CD4-positive, alpha-beta T cell treated with Interleukin-15 for 4 hours (primary cell): ENCODE measurements around the gene CLRN1.
A peak's percentile ranks its signal among the peaks of the same experiment; 100 is the strongest.

ENCODE experiments used
- DNase-seq: peaks from one replicate; pipeline ENCODE4 v3.0.0-alpha.2; 2020; ENCODE audit warnings: low spot score

The CLRN1 gene

GRCh38 chr3:150975992-150976368 is 3.5 kb upstream of the CLRN1 start:
- DNase-seq = no peak

- no peak for DNase-seq
Observed at GRCh38 chr3:150975086-150975991, 2.8 kb upstream of the CLRN1 start.

GRCh38 chr3:150970665-150971324 is 1.7 kb downstream of the CLRN1 start:
- no peak for DNase-seq

GRCh38 chr3:150968341-150969035 is 4.0 kb downstream of the CLRN1 start:
- no peak for DNase-seq

- DNase-seq = no peak
Observed at GRCh38 chr3:150965436-150965835, 7.1 kb downstream of the CLRN1 start.

- DNase-seq = no peak
Observed at GRCh38 chr3:150961949-150962348, 10.6 kb downstream of the CLRN1 start.

GRCh38 chr3:150960708-150961684 is 11.5 kb downstream of the CLRN1 start:
- DNase-seq = no peak

GRCh38 chr3:150958683-150959082 is 13.8 kb downstream of the CLRN1 start:
- no peak for DNase-seq

GRCh38 chr3:150956376-150956775 is 16.2 kb downstream of the CLRN1 start:
- no peak for DNase-seq

- DNase-seq = no peak
Observed at GRCh38 chr3:150951923-150952322, 20.6 kb downstream of the CLRN1 start.

- no peak for DNase-seq
Observed at GRCh38 chr3:150945226-150946032, 27.1 kb downstream of the CLRN1 start.

GRCh38 chr3:150942221-150942620 is 30.3 kb downstream of the CLRN1 start:
- no peak for DNase-seq

GRCh38 chr3:150936693-150937092 is 35.8 kb downstream of the CLRN1 start:
- no peak for DNase-seq

GRCh38 chr3:150933473-150933995 is 39.0 kb downstream of the CLRN1 start:
- no peak for DNase-seq

- DNase-seq = no peak
Observed at GRCh38 chr3:150931745-150932144, 40.8 kb downstream of the CLRN1 start.

- no peak for DNase-seq
Observed at GRCh38 chr3:150930839-150931238, 41.7 kb downstream of the CLRN1 start.

GRCh38 chr3:150928234-150928633 is 44.3 kb downstream of the CLRN1 start:
- DNase-seq = no peak

- no peak for DNase-seq
Observed at GRCh38 chr3:150926328-150926727, 46.2 kb downstream of the CLRN1 start.

- DNase-seq = peak; percentile 19
Observed at GRCh38 chr3:150925751-150926201, 46.8 kb downstream of the CLRN1 start.

GRCh38 chr3:150922611-150923010 is 49.9 kb downstream of the CLRN1 start:
- no peak for DNase-seq
